Dedifferentiated amniotic fluid mesenchymal stem cell (primary cell): Measurements from ENCODE around the gene RASD2.

Experiments used
- DNase-seq: peaks from one replicate; pipeline ENCODE4 v3.0.0-alpha.2; 2016; ENCODE audit errors: extremely low spot score

RASD2 gene

GRCh38 chr22:35582861-35583670, 42.4 kb downstream of the RASD2 start:
- peak; percentile 37 for DNase-seq

GRCh38 chr22:35586771-35587170, 46.1 kb downstream of the RASD2 start:
- DNase-seq, result no peak

- DNase-seq, result no peak
These were observed 46.8 kb downstream of the RASD2 start for GRCh38 chr22:35587447-35587870.

- no peak for DNase-seq
These were observed 47.3 kb downstream of the RASD2 start for GRCh38 chr22:35587896-35588295.

GRCh38 chr22:35589071-35589755, 48.6 kb downstream of the RASD2 start:
- peak; percentile 69 for DNase-seq

- DNase-seq, result no peak
These were observed 49.1 kb downstream of the RASD2 start for GRCh38 chr22:35589756-35590093.

GRCh38 chr22:35590634-35591295, 50.1 kb downstream of the RASD2 start:
- no peak for DNase-seq

GRCh38 chr22:35591714-35592417, 51.2 kb downstream of the RASD2 start:
- DNase-seq, result no peak

GRCh38 chr22:35592418-35592967, 51.9 kb downstream of the RASD2 start:
- no peak for DNase-seq

GRCh38 chr22:35593071-35593890, 52.6 kb downstream of the RASD2 start:
- DNase-seq, result no peak

- no peak for DNase-seq
These were observed 53.4 kb downstream of the RASD2 start for GRCh38 chr22:35593891-35594470.

- no peak for DNase-seq
These were observed 54.1 kb downstream of the RASD2 start for GRCh38 chr22:35594686-35595085.

- no peak for DNase-seq
These were observed 56.2 kb downstream of the RASD2 start for GRCh38 chr22:35596821-35597220.

- no peak for DNase-seq
These were observed 57.2 kb downstream of the RASD2 start for GRCh38 chr22:35597692-35598395.

- DNase-seq, result no peak
These were observed 57.7 kb downstream of the RASD2 start for GRCh38 chr22:35598396-35598710.

- DNase-seq, result no peak
These were observed 58.7 kb downstream of the RASD2 start for GRCh38 chr22:35599364-35599763.

GRCh38 chr22:35600476-35600875, 59.8 kb downstream of the RASD2 start:
- DNase-seq, result no peak

GRCh38 chr22:35601013-35601580, 60.5 kb downstream of the RASD2 start:
- DNase-seq, result no peak

GRCh38 chr22:35601743-35602615, 61.3 kb downstream of the RASD2 start:
- peak; percentile 17 for DNase-seq
